Small intestine (tissue), 7 donors: ENCODE results near the gene DPEP2. TPM values are rescaled to one million over a fixed set of nuclear protein-coding genes. Genes with fewer than 3 reads are reported as not detected.
A peak's percentile ranks its signal among the peaks of the same experiment; 100 is the strongest.
"Not testable (repeated sequence)": the region's sequence is repeated elsewhere in the genome, so short reads cannot be mapped to it uniquely, and the experiment has no call there.

ENCODE experiments used
- DNase-seq, 2 donors: peaks; one replicate each; pipeline versions ENCODE4 v3.0.0 to v3.0.0-alpha.2; 2013
- FAIRE-seq: peaks from 2 replicates; lab custom pipeline; 2012; peaks lifted over from hg19 to GRCh38; lab: Jason Lieb, UNC
- H3K27ac ChIP-seq, 3 donors: one replicate each; pipeline ENCODE4 v1.5.1; 2013; ENCODE audit warnings: low read length in 2 of 3, mild to moderate bottlenecking in 2 of 3, control low read depth in 1 of 3, inconsistent platforms in 1 of 3, low read depth in 1 of 3, moderate library complexity in 1 of 3
- H3K27me3 ChIP-seq, 3 donors: one replicate each; pipeline ENCODE4 v1.6.1; 2013; ENCODE audit warnings: low read length in 3 of 3, inconsistent platforms in 1 of 3; ENCODE audit not compliant: control insufficient read depth in 3 of 3, insufficient read depth in 3 of 3
- H3K36me3 ChIP-seq, 3 donors: one replicate each; pipeline ENCODE4 v1.6.1; 2013; ENCODE audit warnings: low read length in 3 of 3, inconsistent platforms in 1 of 3, low read depth in 1 of 3, mild to moderate bottlenecking in 1 of 3, moderate library complexity in 1 of 3; ENCODE audit not compliant: control insufficient read depth in 3 of 3, insufficient read depth in 2 of 3
- H3K4me1 ChIP-seq, 3 donors: one replicate each; pipeline ENCODE4 v1.6.1; 2013; ENCODE audit warnings: low read length in 2 of 3, inconsistent platforms in 1 of 3, low read depth in 1 of 3, mild to moderate bottlenecking in 1 of 3, moderate library complexity in 1 of 3; ENCODE audit not compliant: control insufficient read depth in 3 of 3, insufficient read depth in 2 of 3
- H3K4me3 ChIP-seq, 3 donors: one replicate each; pipeline ENCODE4 v1.5.1; 2013; ENCODE audit warnings: low read length in 3 of 3, control low read depth in 1 of 3, inconsistent platforms in 1 of 3, low read depth in 1 of 3, mild to moderate bottlenecking in 1 of 3, moderate library complexity in 1 of 3
- H3K9me3 ChIP-seq, 2 donors: one replicate each; pipeline ENCODE4 v1.6.1; 2013; ENCODE audit warnings: low read depth in 1 of 2, low read length in 1 of 2; ENCODE audit not compliant: control insufficient read depth in 2 of 2, insufficient read depth in 1 of 2
- WGBS, 3 donors: extraction: QIAGEN DNeasy Blood & Tissue Kit; methylation state at CpG; one replicate each; pipeline ENCODE4 v1.1.7; 2013; 5-methylcytosine and 5-hydroxymethylcytosine counted together
- polyA plus RNA-seq, 4 donors: library from polyadenylated mRNA; stranded (reverse) in 3 of 4; unstranded in 1 of 4; fragments of 200-250 nt in 3 of 4; fragments of 120-200 nt in 1 of 4; gene quantifications; one replicate each; pipeline versions ENCODE4 v1.2.1 to v1.2.3, GENCODE V29; 2013
- donor health status: healthy with polysubstance abuse.
- donor health status: control.
- donor health status: control.
- donor health status: Bipolar disorder and iron deficiency.
- donor health status: healthy.

Gene DPEP2
- polyA plus RNA-seq, 4 donors: 1.4 to 4.1 (median 3.2) TPM; not detected in 1

- Histone ChIP-seq H3K36me3 (peaks cover 0 to 79% (median 2%) of the 10 kb centered on the region in 3 donors), H3K4me1 (peaks cover 0 to 8% (median 0%) of the 10 kb centered on the region in 3 donors), H3K4me3 (no peak overlapping the region), H3K27ac (peak overlapping the region in 1 of 3 donors; percentile 32), H3K27me3 (no peaks in the 10 kb centered on the region), H3K9me3 (no peaks in the 10 kb centered on the region)
- 45 to 74% (median 63%) methylated on average over 5 to 6 of the region's 6 CpGs for whole genome bisulfite sequencing, 3 donors
- no peak for FAIRE-seq
- no peak for DNase-seq
These were observed 56.0 kb downstream of the DPEP2 start for GRCh38 chr16:67943256-67943618.

DNA sequence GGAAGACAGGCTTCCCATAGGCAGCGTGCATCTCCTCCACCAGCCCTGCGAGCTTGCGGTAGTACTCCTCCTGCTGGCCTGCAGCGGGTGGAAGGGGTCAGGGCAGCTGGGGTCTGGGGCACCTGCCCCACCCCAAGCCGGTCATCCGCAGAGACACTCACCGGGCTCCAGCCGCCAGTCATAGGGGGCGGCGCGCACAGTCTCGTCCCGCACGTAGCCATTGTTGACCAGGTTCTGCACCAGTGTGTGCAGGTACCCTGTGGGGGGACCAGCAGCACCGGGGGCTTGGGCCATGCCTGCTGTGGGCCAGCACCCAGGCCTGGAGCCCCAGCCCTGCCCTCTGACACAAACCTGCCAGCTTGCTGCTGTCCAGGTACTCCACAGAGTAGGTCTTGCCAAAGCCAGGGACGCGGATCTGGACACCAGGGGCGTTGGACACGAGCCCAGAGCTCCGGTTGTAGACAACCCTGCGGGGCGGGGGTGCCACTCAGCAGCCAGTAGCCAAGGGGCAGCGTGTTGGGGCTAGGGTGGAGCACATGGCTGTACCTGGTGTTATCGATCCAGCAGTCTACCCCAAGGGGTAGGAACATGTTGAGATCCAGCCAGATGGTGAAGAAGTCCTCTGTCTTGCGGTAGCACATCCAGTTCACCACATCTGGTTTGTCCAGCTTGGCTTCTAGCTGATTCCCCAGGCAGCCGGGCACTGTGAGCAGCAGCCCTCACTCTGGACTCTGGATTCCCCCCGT lies 56.6 kb downstream of the DPEP2 start:
- H3K27ac ChIP-seq: no peak overlapping the region
- no peaks in the 10 kb centered on the region for H3K9me3 ChIP-seq
- H3K27me3 ChIP-seq: no peaks in the 10 kb centered on the region
- FAIRE-seq: no peak
- no peak for DNase-seq
- no peak overlapping the region for H3K4me3 ChIP-seq
- WGBS, 3 donors: 76 to 89% (median 80%) methylated on average over 26 to 27 of the region's 27 CpGs
- peaks cover 0 to 76% (median 2%) of the 10 kb centered on the region in 3 donors for H3K36me3 ChIP-seq
- peaks cover 0 to 8% (median 0%) of the 10 kb centered on the region in 3 donors for H3K4me1 ChIP-seq

GRCh38 chr16:67942200-67942509 lies 57.1 kb downstream of the DPEP2 start:
- Histone ChIP-seq H3K4me1 (peaks cover under 1 to 13% (median 2%) of the 10 kb centered on the region in 3 donors), H3K9me3 (no peaks in the 10 kb centered on the region), H3K4me3 (no peak overlapping the region), H3K36me3 (peaks cover 0 to 74% (median 2%) of the 10 kb centered on the region in 3 donors), H3K27me3 (no peaks in the 10 kb centered on the region), H3K27ac (no peak overlapping the region)
- DNase-seq (peak; percentile 40 to 59), FAIRE-seq (no peak)
- 59 to 70% (median 63%) methylated on average over 6 of the region's 6 CpGs for WGBS, 3 donors

DNA sequence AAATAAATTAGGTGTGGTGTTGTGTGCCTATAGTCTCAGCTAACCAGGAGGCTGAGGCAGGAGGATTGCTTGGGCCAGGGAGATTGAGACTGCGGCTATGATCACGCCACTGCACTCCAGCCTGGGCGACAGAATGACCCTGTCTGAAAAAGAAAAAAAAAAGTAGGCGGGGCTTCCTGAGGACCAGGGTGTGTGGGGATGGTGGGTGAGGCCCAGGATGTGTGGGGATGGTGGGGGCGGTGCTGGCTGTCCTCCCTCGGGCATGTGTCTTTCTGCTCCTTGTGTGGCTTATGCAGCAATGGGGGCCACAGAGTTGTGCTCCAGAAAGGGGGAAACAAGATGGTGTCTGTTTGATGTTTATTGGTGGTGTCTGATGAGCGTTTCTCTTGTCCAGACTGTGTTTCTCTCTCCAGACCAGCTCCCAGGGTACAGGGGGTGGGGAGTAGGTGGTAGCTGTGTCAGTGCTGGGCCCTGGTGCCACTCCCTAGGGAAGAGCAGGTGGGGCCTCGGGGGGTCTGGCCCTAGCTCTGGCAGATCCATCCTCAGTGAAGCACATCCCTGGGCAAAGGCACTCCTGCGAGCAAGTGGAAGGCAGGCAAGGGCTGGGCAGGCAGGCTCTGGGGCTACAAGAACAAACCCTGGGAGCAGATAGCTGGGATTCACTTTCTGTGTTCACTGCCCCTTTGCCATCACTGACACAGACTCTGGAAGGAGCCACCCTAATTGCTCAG lies 57.6 kb downstream of the DPEP2 start:
- 72 to 75% (median 75%) methylated on average over 9 of the region's 9 CpGs for WGBS, 3 donors
- DNase-seq (no peak), FAIRE-seq (no peak)
- no peak overlapping the region for H3K4me3 ChIP-seq
- peaks cover 0 to 72% (median 2%) of the 10 kb centered on the region in 3 donors for H3K36me3 ChIP-seq
- H3K27ac ChIP-seq: no peak overlapping the region
- H3K9me3 ChIP-seq: no peaks in the 10 kb centered on the region
- H3K27me3 ChIP-seq: no peaks in the 10 kb centered on the region
- H3K4me1 ChIP-seq: peaks cover 3 to 17% (median 4%) of the 10 kb centered on the region in 3 donors

DNA sequence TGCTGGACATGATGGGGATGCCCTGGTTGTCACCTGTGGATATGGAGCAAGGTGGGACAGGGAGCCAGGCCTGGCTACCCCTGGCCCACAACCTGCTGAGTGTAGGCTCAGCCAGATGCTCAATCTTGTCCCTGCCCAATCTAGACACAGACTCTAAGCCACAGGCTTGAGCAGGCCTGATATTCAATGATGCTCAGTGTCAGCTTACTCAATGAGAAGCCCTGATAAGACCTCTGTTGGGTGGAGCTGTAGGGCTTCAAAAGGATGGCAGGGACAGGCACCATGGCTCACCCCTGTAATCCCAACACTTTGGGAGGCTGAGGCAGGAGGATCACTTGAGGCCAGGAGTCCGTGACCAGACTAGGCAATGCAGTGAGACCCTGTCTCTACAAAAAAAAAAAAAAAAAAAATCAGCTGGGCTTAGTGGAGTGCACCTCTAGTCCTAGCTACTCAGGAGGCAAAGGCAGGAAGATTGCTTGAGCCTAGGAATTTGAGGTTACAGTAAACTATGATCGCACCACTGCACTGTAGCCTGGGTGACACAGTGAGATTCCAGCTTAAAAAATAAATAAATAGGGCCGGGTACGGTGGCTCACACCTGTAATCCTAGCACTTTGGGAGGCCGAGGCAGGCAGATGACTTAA lies 58.7 kb downstream of the DPEP2 start:
- no peak overlapping the region for H3K27ac ChIP-seq

DNA sequence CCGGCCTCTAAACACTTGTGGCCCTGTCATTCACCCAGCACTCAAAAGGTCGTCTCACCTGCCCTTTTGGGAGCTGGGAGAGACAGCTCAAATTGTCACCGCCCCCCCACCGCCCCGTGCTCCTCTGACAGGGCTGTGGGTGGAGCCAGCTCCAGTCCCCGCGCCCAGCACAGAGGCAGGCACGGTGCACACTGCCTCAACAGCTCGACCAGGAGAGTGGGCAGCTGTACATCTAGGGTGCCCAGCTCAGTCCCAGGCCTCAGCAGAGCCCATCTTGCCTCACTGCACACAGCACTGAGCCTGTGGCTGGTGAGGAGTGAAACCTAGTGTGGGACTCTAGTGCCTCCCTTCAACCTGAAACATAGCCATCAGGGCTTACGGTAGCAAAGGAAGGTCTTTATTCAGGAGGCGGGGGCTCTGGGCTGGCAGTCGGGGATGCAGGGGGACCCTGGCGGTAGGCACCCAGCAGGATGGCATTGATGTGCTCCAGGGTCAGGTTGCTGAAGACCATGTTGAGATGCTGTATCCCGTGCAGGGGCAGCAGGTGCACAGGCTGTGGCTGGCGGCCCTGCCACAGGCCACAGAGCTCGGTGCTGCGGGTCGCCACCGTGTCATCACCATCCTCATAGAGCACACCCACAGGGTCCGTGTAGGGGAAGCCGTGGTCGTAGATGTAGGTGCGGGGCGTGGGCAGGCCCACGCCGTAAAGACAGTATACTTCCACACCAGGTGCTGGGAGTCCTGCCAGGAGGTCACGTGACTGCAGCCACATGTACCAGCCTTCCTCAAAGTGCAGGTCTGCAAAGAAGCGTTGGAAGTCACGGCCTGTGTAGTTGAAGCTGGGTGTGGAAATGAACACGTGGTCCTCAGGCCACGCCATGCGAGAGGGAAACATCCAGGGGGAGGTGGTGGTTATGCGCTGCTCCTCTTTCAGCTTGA lies 59.5 kb downstream of the DPEP2 start:
- Histone ChIP-seq H3K4me1 (peaks cover 5 to 25% (median 8%) of the 10 kb centered on the region in 3 donors), H3K4me3 (no peak overlapping the region), H3K9me3 (no peaks in the 10 kb centered on the region), H3K36me3 (peaks cover 0 to 61% (median 2%) of the 10 kb centered on the region in 3 donors), H3K27me3 (no peaks in the 10 kb centered on the region), H3K27ac (no peak overlapping the region)
- 49 to 72% (median 58%) methylated on average over 33 of the region's 33 CpGs for WGBS, 3 donors
- FAIRE-seq (no peak), DNase-seq (peak in 1 of 2 donors; percentile 52)

More for the DNA sequence above, 58.7 kb downstream of the DPEP2 start:
- Histone ChIP-seq H3K27me3 (no peaks in the 10 kb centered on the region), H3K36me3 (peaks cover 0 to 62% (median 2%) of the 10 kb centered on the region in 3 donors), H3K4me3 (no peak overlapping the region), H3K9me3 (no peaks in the 10 kb centered on the region), H3K4me1 (peaks cover 3 to 17% (median 4%) of the 10 kb centered on the region in 3 donors)
- DNase-seq (no peak), FAIRE-seq (no peak)
- WGBS, 3 donors: 91 to 94% (median 94%) methylated on average over 5 of the region's 5 CpGs

- not testable (repeated sequence) for H3K9me3 ChIP-seq, DNase-seq, H3K4me3 ChIP-seq, H3K27me3 ChIP-seq, FAIRE-seq
- 86 to 98% (median 96%) methylated on average over 5 of the region's 5 CpGs for WGBS, 3 donors
- Histone ChIP-seq H3K36me3 (peaks cover 0 to 61% (median 2%) of the 10 kb centered on the region in 3 donors), H3K27ac (peak overlapping the region in 1 of 3 donors; percentile 95), H3K4me1 (peaks cover 5 to 19% (median 8%) of the 10 kb centered on the region in 3 donors)
These were observed 61.6 kb downstream of the DPEP2 start for GRCh38 chr16:67937713-67938112.
